Measurements from ENCODE around the gene TPSAB1.
"Not testable (repeated sequence)": the region's sequence is repeated elsewhere in the genome, so short reads cannot be mapped to it uniquely, and the experiment has no call there.

DNA sequence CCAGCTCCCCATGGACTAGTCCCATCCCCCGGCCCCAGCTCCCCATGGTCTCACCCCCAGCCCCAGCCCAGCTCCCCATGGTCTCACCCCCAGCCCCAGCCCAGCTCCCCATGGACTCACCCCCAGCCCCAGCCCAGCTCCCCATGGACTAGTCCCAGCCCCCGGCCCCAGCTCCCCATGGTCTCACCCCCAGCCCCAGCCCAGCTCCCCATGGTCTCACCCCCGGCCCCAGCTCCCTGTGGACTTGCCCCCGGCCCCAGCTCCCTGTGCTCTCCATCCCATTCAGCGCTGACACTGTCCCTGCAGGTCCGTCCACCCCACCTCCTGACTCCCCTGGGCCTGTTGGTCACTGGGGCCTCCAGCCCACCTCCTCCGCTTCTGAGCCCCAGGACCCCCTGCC is 9.2 kb upstream of the TPSAB1 start:
- TF ChIP-seq, protein P1, sequence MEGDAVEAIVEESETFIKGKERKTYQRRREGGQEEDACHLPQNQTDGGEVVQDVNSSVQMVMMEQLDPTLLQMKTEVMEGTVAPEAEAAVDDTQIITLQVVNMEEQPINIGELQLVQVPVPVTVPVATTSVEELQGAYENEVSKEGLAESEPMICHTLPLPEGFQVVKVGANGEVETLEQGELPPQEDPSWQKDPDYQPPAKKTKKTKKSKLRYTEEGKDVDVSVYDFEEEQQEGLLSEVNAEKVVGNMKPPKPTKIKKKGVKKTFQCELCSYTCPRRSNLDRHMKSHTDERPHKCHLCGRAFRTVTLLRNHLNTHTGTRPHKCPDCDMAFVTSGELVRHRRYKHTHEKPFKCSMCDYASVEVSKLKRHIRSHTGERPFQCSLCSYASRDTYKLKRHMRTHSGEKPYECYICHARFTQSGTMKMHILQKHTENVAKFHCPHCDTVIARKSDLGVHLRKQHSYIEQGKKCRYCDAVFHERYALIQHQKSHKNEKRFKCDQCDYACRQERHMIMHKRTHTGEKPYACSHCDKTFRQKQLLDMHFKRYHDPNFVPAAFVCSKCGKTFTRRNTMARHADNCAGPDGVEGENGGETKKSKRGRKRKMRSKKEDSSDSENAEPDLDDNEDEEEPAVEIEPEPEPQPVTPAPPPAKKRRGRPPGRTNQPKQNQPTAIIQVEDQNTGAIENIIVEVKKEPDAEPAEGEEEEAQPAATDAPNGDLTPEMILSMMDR (IDR thresholded peaks at IDR 0.05): not testable (repeated sequence)
- not testable (repeated sequence) for TF ChIP-seq POLR2A (IDR thresholded peaks at IDR 0.05)
